GM04504 (cell line): ENCODE results near the gene TNS1.
A peak's percentile ranks its signal among the peaks of the same experiment; 100 is the strongest.

Experiments used
- DNase-seq: peaks from one replicate; pipeline ENCODE4 v3.0.0-alpha.2; 2012; ENCODE audit warnings: low read depth

The TNS1 gene

DNA sequence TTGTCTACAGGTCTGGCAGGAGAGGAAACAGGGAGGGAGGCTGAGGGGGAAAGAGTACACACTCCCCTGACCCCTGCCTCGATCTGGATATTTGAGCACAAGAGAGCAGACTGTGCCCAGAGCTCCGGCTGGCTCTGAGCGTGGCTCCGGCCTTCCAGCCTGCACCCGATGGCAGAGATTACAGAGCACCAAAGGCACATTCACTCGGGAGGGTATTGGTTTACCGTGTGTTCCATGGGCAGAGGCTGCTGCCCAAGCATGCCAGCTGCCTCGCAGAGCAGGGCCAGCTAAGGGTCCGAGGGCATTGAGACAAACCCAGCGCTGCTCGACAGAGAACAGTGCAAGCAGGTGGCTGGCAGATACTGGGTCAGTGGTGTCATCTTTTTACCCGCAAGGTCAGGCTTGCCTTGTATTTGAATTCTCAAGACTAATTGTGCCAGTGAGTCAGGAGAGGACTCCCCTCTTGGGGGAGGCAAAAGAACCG, 132.2 kb downstream of the TNS1 start:
- DNase-seq = no peak

DNA sequence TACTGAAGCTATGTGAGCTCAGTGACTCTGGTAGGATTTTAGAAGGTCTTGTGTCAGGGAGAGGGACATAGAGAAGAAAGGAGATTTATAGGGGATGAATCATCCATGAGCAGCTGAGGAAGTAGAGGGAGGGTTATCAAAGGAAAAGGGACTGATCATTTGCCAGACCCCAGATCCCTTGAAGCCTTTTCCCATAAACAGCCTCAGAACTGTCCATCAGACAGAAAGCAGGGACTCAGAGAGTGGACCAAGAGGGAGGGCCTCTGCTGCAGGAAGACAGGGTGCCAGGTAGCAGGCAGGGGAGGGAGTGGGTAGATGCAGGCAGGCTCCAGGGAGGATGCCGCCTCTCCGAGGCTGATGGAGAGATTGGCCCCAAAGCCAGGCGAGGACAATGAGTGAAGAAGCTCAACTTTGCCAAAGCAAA, 133.9 kb downstream of the TNS1 start:
- DNase-seq = peak; percentile 54

DNA sequence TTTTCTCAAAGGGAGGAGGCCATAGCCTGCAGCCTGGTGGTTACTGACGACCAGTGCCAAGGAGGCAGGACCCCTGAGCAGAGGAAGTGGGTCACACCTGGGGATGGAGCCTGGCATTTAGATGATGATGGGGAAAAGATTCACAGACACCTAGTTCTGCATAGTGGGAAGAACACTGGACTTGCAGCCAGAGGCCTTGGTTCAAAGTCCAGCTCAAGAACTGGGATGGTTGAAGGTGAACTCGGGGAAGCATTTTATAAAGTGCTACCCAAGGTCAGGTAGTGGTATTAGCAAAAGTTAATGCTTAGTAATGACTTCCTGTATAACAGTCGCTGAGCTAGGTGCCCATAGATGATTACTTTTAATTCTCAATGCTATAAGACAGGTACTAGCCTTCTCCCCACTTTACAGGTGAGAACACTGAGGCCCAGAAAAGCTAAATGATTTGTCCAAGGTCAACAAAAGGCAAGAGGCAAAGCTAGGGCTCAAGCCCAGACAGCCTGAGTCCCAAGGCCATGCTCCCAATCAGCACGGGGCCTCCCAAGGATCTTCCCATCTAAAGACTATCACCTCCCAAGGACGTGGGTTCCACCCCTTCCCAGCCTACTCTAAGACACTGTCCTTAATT, 134.4 kb downstream of the TNS1 start:
- DNase-seq = no peak

DNA sequence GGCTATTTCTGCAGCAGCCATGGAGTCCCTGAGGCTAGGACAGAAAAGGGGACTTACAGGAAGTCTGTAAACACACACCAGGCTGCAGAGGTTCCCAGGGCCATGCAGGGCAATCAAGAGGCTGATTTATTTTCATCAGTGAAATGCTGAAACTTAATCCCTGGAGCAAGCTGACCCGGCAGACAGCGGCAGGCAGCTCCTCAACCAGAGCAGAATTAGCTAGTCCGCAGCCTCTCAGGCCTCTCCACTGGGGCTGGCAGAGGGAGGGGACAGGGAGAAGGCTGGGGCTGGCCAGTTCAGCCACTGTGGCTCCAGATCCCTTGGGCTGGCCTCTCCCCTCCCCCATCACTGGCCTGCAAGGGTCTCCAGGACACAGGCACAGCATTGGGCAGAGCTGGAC, 136.3 kb downstream of the TNS1 start:
- DNase-seq = no peak

DNA sequence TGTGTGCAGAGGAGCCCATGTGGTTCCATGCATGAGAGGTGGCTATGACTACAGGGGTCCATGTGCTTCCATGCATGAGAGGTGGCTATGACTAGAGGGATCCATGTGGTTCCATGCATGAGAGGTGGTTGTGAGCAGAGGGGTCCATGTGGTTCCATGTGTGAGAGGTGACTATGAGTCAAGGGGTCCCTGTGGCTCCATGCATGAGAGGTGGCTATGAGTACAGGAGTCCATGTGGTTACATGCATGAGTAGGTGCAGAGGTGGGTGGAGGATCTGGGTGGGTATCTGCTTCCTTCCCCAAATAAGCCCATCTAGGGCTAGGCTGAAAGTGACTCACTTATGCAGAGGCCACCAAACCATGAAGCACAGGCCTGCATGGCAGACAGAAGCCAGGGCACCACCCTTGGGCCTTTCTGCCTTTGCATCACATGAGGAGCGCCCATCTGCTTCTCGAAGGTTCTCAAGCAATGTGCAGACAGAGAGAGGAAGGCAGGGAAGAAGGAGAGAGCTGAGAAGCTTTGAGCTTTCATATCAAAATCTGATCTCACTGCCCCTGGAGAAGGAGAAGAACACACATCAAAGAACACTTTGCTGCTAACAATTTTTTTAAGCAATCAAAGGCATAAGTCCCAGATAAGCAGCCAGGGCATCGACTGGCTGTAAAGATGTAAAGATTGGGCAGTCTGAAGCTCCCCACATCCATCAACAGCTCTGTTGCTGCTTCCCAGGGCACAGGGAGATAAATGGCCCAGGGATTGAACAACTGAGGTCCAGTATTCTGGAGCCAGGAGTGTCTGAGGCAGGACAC, 137.6 kb downstream of the TNS1 start:
- DNase-seq = no peak

DNA sequence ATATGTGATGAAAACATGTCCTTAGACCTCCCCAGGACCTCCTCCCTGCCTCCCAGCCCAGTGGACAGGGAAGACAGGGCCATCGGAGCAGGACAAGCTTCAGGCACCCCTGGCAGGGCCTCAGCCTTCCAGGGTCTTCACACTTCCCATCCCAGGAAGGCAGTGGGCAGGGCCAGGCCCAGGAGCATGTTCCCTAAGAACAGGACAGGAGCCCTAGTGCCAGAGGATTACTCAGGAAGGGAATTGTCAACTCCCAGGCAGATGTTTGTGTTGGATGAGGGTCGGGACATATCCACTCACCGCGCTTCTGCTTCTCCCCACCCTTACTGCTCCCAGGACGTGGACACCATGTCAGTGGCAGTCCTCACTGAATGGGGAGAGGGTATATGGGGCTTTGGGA, 138.9 kb downstream of the TNS1 start:
- no peak for DNase-seq

DNA sequence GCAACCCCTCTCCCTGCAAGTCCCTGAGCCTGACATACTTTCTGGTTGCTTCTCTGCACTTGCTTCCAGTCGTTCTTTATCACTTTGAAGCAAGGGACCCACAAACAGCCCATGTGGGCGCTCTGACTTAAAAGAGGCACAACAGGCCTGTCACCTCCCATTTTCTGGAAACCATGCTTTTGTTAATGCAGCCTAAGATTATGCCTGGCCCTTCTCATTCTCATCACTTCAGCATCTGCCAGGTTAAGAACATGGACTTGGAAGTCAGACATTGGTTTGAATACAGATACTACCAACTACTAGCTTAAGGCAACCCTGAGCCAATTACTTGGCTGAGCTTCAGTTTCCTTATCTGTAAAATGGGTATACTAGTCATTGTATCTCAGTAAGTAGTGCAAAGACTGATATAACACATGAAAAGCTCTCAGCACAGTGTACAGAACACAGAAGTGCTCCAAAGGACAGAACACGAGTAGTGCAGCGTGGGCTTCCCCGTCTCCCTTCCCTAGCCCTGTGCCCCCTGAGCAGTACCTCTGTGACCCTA, 141.4 kb downstream of the TNS1 start:
- no peak for DNase-seq

DNA sequence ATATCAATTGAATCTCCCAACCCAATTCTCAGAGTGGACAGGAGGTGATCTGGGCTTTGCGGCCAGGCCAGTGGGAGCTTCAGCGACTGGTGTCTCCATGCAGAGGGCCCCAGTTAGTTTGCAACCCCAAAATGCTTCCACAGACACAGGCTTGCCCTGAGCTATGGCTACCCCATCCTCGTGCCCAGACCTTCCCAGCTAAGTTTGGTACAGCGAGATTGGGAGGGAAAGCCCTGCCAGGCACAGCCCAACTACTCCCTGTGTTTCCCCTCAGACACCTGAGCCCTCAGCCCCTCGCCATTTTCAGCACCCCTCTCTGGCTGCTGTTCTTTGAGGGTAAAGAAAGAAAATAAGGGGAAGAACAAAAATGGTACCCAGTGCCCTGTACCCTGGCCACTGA, 142.9 kb downstream of the TNS1 start:
- no peak for DNase-seq

DNA sequence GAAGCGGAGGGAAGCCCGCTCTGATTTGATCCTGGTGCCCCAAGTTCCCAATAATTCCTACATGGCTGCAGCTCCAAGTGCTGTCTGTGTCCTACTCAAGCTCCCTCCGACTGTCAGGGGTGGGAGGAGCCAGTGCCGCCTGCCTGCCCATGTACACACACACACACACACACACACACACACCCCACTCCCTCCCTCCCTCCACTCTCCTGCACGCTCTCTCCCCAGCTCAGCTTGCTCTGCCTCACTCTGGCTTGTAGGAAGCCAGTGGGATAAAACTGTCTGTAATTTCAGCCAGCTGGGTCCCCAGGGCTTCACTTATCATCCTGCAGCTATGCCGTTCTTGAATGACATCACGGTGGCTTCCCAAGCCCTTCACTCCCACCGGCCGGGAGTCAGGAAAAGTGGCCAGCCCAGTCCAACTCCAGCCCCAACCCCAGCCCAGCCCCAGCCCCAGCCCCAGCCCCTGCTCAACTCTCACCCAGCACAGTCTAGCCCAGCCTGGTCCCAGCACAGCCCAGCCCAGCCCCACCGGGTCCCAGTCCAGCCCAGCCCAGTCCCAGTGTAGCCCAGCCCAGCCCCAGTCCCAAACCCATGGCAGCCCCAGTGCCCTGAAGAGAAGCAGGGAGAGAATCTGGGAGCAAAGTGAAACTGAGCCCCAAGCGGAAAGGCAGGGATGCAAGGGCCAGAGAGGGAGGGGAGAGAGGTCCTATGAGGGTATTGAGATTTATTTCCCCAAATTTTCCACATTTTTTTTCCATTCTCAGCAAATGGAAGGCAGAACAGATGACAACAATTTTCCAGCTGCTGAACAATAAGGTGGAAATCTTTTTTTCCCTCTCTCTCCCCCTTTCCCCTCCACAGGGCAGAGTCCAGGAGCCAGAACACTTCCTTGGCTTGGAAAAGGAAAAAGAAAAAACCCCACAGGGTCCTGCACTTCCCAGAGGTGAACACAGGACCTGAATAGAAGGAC, 144.0 kb downstream of the TNS1 start:
- peak; percentile 97 for DNase-seq

DNA sequence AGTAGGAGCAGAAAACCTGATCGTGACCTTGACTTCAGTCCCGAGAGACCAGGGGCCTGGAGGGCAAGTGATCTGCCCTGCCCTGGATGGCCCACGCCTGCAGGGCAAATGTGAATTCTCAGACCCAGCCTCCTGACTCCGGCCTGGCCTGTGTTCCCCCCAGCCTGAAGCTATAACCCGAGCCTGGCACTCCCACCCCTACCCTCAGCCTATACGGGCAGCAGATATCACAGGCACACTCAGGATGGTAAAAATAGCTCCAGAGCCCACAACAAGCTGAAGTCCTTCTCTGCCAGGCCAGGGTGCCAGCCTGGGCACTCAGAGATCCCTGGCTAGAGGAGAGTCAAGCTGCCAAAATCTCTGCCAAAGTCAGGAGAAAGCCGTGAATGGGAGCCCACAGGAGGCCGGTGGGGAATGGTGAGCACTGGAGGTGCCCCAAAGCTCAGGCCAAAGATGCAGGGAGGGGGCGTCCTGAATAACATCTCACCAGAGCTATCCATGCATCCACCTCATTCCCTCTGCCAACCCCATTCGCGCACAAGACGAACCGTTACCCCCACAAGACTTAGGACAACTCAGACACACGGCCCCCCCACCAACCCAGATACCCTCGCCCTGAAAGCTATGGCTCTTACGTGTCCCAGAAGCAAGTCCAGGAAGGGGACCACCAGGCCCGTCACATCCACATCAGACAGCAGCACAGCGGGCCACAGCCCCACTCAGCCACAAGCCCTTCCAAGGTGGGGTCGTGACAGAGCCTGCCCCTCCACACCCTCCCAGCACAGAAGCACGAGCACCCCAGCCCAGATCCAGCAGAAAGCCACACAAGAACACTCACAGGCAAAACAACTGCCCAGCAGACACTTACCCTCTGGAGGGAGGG, 144.9 kb downstream of the TNS1 start:
- DNase-seq = no peak

DNA sequence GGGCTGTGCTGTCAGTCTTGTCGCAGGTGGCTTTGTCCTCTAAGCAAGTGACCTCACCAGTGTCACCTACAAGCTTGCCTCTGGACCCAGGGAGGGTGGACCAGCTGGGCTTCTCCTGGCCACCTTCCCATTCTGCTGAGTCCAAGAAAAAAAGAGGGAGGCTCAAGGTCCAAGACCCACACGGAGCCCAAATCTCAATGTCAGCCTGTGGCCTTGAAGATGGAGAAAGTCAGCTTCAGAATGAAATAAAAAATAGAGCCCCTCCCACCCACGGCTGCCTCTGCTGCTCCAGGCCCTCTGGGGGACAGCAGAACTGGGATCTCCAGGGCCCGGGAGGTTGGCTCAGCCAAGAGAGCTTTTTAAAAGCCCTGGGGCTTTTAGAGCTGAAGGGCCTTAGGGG, 145.9 kb downstream of the TNS1 start:
- DNase-seq = no peak

DNA sequence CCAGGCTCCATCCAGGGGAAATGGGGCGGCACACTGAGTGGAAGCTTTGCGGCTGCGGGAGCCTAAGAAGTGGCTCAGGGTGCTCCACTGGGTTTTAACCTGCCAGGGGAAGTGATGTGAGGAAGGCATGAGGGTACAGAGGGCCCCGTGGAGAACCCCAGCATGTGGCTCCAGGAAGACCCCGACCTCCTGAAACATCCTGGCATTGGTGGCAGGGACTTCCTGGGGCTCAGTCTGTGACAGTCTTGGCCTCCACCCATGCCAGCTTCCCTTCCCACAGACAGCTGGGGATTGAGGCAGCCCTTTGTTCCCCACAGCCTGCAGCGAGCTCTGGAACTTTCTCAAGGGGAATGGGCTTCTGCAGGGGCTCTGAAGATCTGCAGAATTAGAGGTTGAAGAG, 146.6 kb downstream of the TNS1 start:
- DNase-seq = no peak

DNA sequence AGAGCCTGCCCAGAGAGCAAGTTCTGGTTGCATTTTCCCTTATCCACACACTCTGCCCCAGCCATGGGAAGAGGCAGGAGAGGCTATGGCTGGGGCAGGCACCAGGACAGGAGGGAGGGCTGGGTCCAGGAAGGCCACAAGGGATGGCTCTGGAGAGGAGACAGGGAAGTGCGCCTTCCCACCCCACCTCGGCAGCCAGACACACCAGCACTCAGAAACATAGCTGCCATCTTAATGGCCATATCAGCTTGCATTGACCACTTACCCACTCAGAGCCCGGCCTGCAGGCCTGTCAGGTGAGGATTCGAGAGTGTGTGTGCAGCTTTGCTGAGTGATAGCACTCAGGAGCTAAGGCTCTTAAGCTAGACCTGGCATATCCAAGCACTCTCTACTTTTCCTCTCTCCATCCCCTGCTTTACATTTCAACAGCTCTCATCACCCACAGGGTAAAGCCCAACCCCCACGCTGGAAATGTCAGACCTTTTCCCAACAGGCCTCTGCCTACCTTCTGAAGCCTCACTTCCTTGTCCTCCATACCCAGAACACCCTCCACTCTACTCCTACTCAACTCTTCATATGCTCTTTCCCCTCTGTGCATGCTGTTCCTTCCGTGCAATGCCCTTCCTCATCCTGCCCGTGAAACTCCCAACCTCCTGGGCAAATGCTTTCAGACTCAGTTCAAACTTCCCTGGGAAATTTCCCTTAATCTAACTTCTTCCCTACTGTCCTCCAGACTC, 147.9 kb downstream of the TNS1 start:
- no peak for DNase-seq

DNA sequence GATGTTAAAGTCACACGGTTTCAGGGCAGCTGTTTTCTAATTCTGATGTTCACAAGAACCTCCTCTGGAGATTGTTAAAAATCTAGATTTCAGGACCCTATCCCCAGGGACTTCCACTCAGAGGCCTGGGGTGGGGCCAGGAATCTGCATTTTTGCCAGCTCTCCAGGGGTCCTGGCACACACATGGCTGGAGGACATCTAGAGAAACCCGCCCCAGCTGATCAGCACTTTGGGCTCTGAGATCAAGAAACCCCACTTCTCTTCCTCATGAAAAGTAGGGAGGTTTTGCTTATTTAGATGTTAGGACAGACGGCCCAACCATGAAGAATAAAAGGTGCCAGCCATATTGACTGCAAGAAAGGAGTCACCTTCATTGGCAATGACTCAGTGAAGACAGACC, 148.8 kb downstream of the TNS1 start:
- no peak for DNase-seq

DNA sequence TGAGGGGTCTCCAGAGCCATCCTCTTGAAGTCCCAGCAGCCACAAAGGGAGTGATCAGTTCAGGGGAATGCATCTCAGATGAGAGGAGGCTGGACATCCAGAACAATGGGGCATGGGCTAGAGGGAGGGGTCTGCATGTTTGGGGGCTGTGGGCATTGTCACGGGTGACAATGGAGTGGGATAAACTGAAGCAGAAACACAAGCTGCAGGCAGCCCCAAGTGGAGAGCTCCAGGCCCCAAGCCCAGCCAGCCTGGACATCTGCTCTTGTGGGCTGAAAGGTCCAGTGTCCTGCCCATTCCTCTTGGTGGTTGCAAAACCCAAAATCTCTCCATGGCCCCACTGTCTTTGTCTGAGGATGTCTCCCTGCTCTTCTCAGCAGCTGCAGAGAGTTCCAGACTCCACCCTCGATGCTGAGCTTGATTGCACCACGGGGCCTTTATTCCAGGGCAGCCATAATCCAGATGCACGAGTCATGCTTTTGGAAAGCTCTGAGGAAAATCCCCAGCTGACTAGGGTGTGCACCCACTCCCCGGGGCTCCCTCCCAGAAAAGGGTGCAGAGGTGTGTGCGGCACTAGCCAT, 149.4 kb downstream of the TNS1 start:
- DNase-seq = peak; percentile 65

DNA sequence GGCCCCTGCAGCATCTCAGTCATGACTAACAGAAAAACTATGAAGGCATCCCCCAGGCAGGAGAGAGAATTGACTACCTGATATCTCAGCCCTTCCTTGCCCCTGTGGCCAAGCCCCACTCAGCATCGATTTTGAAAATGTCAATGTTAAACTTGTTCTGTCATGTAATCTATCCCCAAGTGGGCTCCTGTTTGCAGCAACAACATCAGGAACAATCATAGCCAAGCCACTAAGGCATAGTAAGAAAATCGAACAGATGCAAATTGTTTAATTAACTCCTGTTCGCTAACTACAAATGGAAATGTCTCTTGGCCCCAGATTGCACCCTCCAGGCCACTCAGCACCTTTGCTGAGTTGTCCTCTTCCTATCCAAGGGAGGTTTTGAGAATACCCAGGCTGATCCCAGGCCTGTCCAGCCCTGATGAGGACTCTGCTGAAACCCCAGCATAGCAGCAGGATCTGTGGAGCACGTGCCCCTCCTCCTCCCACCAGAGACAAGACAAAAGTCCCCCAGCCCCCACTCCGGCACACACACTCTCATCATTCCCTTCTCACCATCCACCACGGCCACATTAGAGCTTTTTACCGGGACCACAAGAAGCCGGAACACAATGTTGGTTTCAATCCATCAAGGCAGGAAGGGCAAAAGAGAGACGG, 150.1 kb downstream of the TNS1 start:
- no peak for DNase-seq

DNA sequence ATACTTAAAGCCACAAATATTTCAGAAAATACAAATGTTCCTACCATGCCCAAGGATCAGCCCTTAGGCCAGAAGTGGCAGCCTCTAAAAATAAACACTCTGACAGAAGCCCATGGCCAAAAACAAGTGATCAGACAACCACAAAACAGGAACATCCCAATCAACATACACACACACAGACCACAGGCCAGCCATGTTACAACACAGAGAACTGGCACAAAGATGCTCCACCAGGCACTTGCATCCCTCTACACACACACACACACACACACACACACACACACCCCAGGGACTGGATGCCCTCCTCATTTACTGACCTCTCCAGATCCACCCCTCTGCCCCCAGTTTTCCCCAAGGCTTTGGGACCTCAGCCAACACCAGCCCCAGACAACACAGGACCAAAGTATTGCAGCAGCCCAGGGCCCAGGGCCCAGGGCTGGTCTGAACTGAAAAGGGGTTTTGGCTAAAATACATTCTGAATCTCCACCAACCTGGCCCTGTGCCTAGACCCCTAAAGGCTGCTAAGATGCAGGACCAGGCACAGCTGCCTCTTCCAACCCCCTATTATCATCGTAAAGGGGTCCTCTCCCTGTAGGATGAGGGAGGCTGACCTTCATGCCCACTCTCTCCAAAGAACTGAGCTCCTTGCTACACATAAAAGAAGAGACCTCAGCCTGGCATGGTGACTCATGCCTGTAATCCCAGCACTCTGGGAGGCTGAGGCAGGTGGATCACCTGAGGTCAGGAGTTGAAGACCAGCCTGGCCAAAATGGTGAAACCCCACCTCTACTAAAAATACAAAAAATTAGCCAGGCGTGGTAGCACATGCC, 151.4 kb downstream of the TNS1 start:
- DNase-seq = no peak

DNA sequence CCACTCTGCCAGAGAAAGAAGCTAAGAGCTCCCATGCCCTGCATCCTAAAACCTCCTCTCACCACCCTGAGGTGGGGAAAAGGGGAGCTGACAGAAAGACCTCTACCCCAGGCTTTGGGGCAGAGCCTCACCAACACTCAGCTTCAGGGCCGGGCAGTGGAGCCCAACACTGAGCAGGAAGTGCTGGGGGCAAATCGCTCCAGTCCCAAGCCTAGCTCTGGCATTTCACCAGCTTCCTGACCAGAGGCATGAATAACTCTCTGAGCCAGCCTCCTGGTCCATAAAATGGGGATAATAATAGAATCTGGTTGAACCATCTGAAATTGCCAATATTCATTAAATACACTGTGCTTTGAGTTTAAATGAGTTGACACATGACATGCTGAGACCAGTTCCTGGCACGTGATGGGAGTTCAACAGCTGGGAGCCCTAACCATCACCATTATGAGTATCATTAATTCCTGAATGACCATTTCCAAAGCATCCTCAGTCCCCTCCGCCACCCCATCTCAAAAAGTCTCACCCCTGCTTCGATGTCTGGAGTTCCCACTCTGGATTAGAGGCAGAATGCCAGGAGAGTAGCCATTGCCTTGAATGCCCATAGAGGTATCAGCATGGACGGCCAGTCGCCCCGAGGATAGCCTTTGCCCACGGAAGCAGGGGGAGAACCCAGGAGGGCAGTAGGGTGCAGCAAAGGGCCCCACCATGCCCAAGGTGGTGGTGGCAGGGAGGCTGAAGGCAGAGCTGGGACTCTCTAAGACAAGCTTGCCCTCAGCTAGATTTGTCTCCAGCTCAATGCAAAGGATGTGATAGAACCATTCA, 153.4 kb downstream of the TNS1 start:
- DNase-seq = no peak
